GM12874 (cell line): ENCODE results near the gene LRP11.

Experiments
- TF ChIP-seq, protein P1 (sequence below): IDR thresholded peaks from 2 replicates; pipeline ENCODE4 v1.5.1; 2011; ENCODE audit warnings: low read depth, mild to moderate bottlenecking, control low read depth, low read length, moderate library complexity; ENCODE audit not compliant: insufficient read depth

LRP11 gene

GRCh38 chr6:149833651-149834050 lies 30.5 kb downstream of the LRP11 start:
- TF ChIP-seq, protein P1, sequence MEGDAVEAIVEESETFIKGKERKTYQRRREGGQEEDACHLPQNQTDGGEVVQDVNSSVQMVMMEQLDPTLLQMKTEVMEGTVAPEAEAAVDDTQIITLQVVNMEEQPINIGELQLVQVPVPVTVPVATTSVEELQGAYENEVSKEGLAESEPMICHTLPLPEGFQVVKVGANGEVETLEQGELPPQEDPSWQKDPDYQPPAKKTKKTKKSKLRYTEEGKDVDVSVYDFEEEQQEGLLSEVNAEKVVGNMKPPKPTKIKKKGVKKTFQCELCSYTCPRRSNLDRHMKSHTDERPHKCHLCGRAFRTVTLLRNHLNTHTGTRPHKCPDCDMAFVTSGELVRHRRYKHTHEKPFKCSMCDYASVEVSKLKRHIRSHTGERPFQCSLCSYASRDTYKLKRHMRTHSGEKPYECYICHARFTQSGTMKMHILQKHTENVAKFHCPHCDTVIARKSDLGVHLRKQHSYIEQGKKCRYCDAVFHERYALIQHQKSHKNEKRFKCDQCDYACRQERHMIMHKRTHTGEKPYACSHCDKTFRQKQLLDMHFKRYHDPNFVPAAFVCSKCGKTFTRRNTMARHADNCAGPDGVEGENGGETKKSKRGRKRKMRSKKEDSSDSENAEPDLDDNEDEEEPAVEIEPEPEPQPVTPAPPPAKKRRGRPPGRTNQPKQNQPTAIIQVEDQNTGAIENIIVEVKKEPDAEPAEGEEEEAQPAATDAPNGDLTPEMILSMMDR = no peak

DNA sequence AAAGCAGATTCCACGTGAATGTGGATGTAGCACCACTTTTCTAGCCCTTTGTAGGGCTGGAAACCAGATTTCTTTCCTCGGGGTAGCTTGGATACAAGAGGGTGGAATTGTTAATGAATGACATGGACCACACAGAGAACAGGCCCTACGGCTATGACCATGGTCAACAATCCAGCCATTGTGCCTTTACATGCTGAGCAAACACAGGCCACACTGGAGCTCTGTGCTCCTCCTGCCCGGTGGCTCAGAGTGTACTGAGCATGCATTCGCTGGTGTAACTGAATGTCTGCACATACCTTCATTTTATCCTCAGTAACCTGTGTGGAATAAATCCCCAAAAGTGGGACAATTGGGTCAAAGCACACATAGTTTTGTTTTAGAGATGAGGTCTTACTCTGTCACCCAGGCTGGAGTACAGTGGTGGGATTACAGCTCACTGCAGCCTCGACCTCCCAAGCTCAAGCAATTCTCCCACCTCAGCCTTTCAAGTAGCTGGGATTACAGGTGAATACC lies 32.8 kb downstream of the LRP11 start:
- TF ChIP-seq, protein P1 = no peak

GRCh38 chr6:149830731-149831307 lies 33.3 kb downstream of the LRP11 start:
- TF ChIP-seq, protein P1 = no peak

- TF ChIP-seq, protein P1 = no peak
Measured at GRCh38 chr6:149825292-149825691, 38.9 kb downstream of the LRP11 start.

DNA sequence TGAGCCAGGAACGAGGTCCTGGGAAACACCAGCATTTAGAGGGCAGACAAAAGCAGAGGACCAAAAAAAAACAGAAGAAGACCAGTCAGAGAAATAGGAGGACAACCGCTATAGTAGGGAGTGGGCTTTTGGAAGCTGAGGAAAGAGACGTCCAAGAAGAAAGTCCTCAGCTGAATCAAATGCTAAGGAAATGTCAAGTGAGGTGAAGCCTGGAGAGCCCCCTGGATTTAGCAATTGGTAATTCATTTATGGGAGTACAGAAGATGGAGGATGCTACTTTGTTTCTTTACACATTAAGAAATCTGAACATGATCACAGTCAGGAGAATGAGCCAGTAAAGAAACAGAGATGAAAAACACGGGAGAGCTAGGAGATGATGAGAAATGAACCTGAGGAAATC lies 41.1 kb downstream of the LRP11 start:
- TF ChIP-seq, protein P1 = no peak

GRCh38 chr6:149821492-149821891 lies 42.7 kb downstream of the LRP11 start:
- TF ChIP-seq, protein P1 = no peak

DNA sequence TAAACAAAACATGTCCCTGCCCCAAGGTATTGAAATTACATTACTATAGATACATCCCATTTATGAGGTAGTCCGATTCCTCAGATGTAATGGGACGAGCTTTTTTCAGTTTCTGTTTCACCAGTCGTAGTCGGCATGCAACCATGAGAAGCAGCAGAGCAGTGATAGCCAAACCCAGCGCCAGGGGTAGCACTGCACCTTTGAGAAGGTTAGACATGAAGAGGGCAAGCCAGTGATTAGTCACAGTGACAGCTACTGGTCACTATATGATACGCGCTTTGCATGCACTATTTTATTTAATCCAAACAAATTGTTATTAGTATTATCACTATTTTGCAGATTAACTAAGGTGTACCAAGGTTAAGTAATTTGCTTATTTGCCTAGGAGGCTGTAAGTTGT lies 43.7 kb downstream of the LRP11 start:
- TF ChIP-seq, protein P1 = no peak
